ENCODE results near the gene BNC2. TPM values are rescaled to one million over a fixed set of nuclear protein-coding genes. Genes with fewer than 3 reads are reported as not detected.
"Not testable (repeated sequence)": the region's sequence is repeated elsewhere in the genome, so short reads cannot be mapped to it uniquely, and the experiment has no call there.

The BNC2 gene, protein sequence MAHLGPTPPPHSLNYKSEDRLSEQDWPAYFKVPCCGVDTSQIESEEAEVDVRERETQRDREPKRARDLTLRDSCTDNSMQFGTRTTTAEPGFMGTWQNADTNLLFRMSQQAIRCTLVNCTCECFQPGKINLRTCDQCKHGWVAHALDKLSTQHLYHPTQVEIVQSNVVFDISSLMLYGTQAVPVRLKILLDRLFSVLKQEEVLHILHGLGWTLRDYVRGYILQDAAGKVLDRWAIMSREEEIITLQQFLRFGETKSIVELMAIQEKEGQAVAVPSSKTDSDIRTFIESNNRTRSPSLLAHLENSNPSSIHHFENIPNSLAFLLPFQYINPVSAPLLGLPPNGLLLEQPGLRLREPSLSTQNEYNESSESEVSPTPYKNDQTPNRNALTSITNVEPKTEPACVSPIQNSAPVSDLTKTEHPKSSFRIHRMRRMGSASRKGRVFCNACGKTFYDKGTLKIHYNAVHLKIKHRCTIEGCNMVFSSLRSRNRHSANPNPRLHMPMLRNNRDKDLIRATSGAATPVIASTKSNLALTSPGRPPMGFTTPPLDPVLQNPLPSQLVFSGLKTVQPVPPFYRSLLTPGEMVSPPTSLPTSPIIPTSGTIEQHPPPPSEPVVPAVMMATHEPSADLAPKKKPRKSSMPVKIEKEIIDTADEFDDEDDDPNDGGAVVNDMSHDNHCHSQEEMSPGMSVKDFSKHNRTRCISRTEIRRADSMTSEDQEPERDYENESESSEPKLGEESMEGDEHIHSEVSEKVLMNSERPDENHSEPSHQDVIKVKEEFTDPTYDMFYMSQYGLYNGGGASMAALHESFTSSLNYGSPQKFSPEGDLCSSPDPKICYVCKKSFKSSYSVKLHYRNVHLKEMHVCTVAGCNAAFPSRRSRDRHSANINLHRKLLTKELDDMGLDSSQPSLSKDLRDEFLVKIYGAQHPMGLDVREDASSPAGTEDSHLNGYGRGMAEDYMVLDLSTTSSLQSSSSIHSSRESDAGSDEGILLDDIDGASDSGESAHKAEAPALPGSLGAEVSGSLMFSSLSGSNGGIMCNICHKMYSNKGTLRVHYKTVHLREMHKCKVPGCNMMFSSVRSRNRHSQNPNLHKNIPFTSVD
- total RNA-seq (ENCODE audit: unreplicated experiment): 15.2 TPM
- long read RNA-seq: 0 reads

DNA sequence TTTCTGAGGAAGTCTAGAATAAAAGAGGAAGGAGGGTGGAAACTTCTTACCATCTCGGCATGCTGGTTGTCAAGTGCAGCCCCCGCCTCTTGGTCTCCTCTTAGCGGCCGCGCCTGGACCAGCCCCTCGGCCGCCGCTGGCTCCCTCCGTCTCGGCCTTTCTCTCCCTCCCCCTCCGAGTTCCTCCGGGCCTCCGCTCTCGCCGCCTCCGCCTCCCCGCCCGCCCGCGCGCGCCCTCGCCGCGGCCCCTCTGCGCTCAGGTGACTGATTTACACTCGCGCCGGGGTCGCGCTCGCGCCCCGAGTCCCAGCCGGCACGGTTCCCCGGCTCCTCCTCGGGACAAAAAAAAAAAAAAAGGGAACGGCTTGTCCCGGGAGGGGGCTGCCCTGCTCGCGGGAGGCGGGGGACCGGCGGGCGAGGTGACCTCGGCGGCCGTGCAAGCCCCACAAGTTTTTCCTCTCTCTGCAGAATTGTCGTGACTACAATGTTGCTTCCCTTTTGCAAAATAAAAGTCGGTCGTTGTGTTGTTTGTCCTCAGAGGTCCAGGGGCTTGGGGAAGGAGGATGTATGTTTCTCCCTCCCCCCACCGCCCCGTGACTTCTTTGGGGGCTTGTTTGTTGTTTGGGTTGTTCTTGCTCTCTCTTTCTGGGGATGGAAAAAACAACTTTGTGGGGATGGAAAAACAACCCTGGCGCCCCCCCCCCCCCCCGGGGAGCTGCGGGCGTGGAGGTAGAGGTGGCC is at the start of gene BNC2:
Gene BNC2, minus strand, starts transcription at position 75 of the 740 bp plus-strand sequence. Its CDS starts 22 bp downstream, at position 53.
- Mint-ChIP-seq H3K27me3 (ENCODE audit: unreplicated experiment) (peaks cover 5% of the 10 kb centered on the region), H3K36me3 (ENCODE audit: unreplicated experiment) (no peaks in the 10 kb centered on the region), H3K4me1 (ENCODE audit: low read depth, unreplicated experiment) (peaks cover 5% of the 10 kb centered on the region), H3K27ac (ENCODE audit: unreplicated experiment) (no peak within 1 kb of the TSS), H3K4me3 (ENCODE audit: unreplicated experiment) (peak within 1 kb of the TSS; percentile 93), H3K9me3 (ENCODE audit: unreplicated experiment) (peaks cover 3% of the 10 kb centered on the region)
- TF ChIP-seq, protein P1, sequence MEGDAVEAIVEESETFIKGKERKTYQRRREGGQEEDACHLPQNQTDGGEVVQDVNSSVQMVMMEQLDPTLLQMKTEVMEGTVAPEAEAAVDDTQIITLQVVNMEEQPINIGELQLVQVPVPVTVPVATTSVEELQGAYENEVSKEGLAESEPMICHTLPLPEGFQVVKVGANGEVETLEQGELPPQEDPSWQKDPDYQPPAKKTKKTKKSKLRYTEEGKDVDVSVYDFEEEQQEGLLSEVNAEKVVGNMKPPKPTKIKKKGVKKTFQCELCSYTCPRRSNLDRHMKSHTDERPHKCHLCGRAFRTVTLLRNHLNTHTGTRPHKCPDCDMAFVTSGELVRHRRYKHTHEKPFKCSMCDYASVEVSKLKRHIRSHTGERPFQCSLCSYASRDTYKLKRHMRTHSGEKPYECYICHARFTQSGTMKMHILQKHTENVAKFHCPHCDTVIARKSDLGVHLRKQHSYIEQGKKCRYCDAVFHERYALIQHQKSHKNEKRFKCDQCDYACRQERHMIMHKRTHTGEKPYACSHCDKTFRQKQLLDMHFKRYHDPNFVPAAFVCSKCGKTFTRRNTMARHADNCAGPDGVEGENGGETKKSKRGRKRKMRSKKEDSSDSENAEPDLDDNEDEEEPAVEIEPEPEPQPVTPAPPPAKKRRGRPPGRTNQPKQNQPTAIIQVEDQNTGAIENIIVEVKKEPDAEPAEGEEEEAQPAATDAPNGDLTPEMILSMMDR (IDR thresholded peaks at IDR 0.05; ENCODE audit: partially characterized antibody, unreplicated experiment): no peak
- DNase-seq: peak; percentile 77

DNA sequence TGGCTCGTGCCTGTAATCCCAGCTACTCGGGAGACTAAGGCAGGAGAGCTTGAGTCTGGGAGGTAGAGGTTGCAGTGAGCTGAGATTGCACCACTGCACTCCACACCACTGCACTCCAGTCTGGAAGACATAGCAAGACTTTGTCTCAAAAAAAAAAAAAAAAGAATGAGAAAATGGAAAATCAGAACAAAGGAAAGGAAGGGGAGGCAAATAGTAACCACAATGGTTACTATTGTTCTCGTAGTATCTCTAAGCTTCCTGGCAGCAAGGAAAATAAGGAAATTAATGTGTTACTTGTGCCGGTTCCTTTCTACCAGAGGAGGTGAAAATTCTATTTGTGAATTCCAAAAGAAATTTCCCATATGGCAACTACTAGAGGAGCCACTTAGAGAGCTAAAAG is 48.5 kb upstream of the BNC2 start:
- TF ChIP-seq, protein P1 (IDR thresholded peaks at IDR 0.05; ENCODE audit: partially characterized antibody, unreplicated experiment): no peak
- Mint-ChIP-seq H3K9me3 (ENCODE audit: unreplicated experiment) (peaks cover 4% of the 10 kb centered on the region), H3K27me3 (ENCODE audit: unreplicated experiment) (peaks cover 2% of the 10 kb centered on the region), H3K27ac (ENCODE audit: unreplicated experiment) (no peak overlapping the region), H3K4me1 (ENCODE audit: low read depth, unreplicated experiment) (no peaks in the 10 kb centered on the region), H3K36me3 (ENCODE audit: unreplicated experiment) (no peaks in the 10 kb centered on the region), H3K4me3 (ENCODE audit: unreplicated experiment) (no peak overlapping the region)
- DNase-seq: no peak

DNA sequence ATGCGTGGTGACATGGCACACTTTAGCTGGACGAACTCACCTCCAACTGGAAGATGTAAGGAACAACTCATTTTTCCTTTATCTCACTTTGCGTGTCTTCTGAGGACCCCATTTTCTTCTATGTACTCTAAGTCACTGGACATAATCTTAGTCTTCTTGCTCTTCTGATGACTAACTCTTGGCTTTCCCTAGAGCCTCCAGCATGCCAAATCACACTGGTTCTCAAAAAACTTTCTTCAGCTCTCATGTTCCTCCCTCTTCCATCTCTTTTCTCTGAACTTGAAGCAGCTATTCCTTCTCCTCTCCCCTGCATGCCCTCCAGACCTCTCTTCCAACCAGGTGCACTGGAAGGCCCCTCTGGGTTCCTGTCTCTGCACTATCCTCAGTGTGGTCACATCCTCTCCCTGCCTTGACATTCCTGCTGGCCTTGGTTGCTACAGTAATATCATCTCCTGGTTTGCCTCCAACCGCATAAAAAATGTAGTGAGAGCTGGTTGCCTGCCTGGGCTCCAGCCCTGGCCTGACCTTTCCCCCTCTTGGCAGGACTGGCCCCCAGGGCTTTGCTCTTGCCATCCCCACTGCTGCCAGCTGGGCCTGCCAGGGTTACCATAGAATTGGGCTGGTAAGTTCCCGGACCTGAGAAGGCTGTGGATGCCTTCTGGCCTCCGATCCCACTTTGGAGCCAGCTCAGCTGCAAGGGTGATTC is 44.8 kb upstream of the BNC2 start:
- TF ChIP-seq, protein P1 (IDR thresholded peaks at IDR 0.05; ENCODE audit: partially characterized antibody, unreplicated experiment): no peak
- Mint-ChIP-seq H3K27me3 (ENCODE audit: unreplicated experiment) (peaks cover 2% of the 10 kb centered on the region), H3K27ac (ENCODE audit: unreplicated experiment) (no peak overlapping the region), H3K36me3 (ENCODE audit: unreplicated experiment) (no peaks in the 10 kb centered on the region), H3K9me3 (ENCODE audit: unreplicated experiment) (peaks cover 4% of the 10 kb centered on the region), H3K4me1 (ENCODE audit: low read depth, unreplicated experiment) (no peaks in the 10 kb centered on the region), H3K4me3 (ENCODE audit: unreplicated experiment) (no peak overlapping the region)
- DNase-seq: no peak

DNA sequence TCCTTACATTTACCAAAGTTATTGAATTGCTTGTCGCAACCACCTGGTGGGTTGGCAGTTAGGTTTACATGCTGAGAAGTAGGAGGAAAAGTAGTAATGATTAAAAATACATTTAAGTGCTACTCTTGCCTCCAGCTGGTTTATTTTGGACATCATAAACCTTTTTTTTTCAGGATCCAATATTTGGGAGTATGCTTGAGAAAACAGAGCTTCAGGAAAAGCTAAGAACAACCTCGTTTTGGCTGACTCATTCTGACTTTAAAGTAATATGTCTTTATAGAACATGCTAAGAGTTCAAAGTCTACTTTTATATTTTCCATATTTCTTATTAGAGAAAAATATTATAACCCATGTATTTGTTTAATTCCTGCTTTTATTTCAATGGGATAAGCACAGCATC is 41.7 kb upstream of the BNC2 start:
- Mint-ChIP-seq H3K27me3 (ENCODE audit: unreplicated experiment) (peaks cover 4% of the 10 kb centered on the region), H3K27ac (ENCODE audit: unreplicated experiment) (no peak overlapping the region)
- DNase-seq: no peak

DNA sequence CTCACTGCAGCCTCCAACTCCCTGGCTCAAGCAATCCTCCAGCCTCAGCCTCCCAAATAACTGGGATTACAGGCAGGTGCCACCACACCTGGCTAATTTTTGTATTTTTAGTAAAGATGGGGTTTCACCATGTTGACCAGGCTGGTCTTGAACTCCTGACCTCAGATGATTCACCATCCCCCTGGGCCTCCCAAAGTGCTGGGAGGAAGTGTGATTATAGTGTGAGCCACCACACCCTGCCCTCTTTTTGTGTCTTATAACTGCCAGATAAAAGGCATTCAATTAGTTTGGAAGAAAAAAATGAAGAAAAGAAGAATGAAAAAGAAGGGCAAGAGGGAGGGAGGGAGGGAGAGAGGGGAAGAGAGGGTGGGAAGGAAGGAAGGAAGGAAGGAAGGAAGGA is 37.7 kb upstream of the BNC2 start:
- H3K27me3 Mint-ChIP-seq (ENCODE audit: unreplicated experiment); H3K36me3 Mint-ChIP-seq (ENCODE audit: unreplicated experiment); H3K4me1 Mint-ChIP-seq (ENCODE audit: low read depth, unreplicated experiment); H3K27ac Mint-ChIP-seq (ENCODE audit: unreplicated experiment); H3K4me3 Mint-ChIP-seq (ENCODE audit: unreplicated experiment); DNase-seq; H3K9me3 Mint-ChIP-seq (ENCODE audit: unreplicated experiment): not testable (repeated sequence)

More for the DNA sequence above, 41.7 kb upstream of the BNC2 start:
- TF ChIP-seq, protein P1 (IDR thresholded peaks at IDR 0.05; ENCODE audit: partially characterized antibody, unreplicated experiment): no peak
- Mint-ChIP-seq H3K4me3 (ENCODE audit: unreplicated experiment) (no peak overlapping the region), H3K4me1 (ENCODE audit: low read depth, unreplicated experiment) (no peaks in the 10 kb centered on the region), H3K36me3 (ENCODE audit: unreplicated experiment) (no peaks in the 10 kb centered on the region), H3K9me3 (ENCODE audit: unreplicated experiment) (peaks cover 3% of the 10 kb centered on the region)
